Loucy (cell line): ENCODE results near the gene INTS12.

Experiments
- H2AFZ ChIP-seq: fragments of 200-600 bp; sonication (generic); 2 replicates; pipeline ENCODE4 v1.6.0; 2016; ENCODE audit warnings: antibody characterized with exemption, mild to moderate bottlenecking, low read length, moderate library complexity
- H3F3A ChIP-seq: fragments of 200-600 bp; 2 replicates; pipeline ENCODE4 v1.6.0; 2016; ENCODE audit warnings: antibody characterized with exemption, low read depth, mild to moderate bottlenecking
- H3K27me3 ChIP-seq: fragments of 200-600 bp; sonication (generic); 2 replicates; pipeline ENCODE4 v1.6.1; 2014; ENCODE audit warnings: low read length, mild to moderate bottlenecking; ENCODE audit not compliant: insufficient read depth, poor library complexity, severe bottlenecking
- H3K36me3 ChIP-seq: fragments of 200-600 bp; sonication (generic); 2 replicates; pipeline ENCODE4 v1.6.1; 2016; ENCODE audit warnings: low read length; ENCODE audit not compliant: insufficient read depth
- H3K4me1 ChIP-seq: fragments of 200-600 bp; sonication (generic); 2 replicates; pipeline ENCODE4 v1.5.1; 2014; ENCODE audit warnings: low read length, mild to moderate bottlenecking; ENCODE audit not compliant: insufficient read depth, poor library complexity, severe bottlenecking
- H3K4me2 ChIP-seq: fragments of 200-600 bp; sonication (generic); 2 replicates; pipeline ENCODE4 v1.6.0; 2014; ENCODE audit warnings: antibody characterized with exemption, low read length, low read depth, mild to moderate bottlenecking; ENCODE audit not compliant: poor library complexity, severe bottlenecking
- H3K4me3 ChIP-seq: fragments of 200-600 bp; sonication (generic); 2 replicates; pipeline ENCODE4 v1.5.1; 2014; ENCODE audit warnings: low read length, mild to moderate bottlenecking, mixed read lengths; ENCODE audit not compliant: poor library complexity, severe bottlenecking
- H3K79me2 ChIP-seq: fragments of 200-600 bp; sonication (generic); 2 replicates; pipeline ENCODE4 v1.6.1; 2014; ENCODE audit warnings: low read length; ENCODE audit not compliant: insufficient read depth
- H3K9ac ChIP-seq: fragments of 200-600 bp; sonication (generic); 2 replicates; pipeline ENCODE4 v1.6.0; 2014; ENCODE audit warnings: mild to moderate bottlenecking, low read depth, low read length, moderate library complexity; ENCODE audit not compliant: poor library complexity, severe bottlenecking
- H3K9me2 ChIP-seq: fragments of 200-600 bp; sonication (generic); replicated peaks from 2 replicates; pipeline ENCODE4 v1.6.1; 2016; ENCODE audit warnings: low read depth, low read length, mixed read lengths
- H3K9me3 ChIP-seq: fragments of 200-600 bp; sonication (generic); 2 replicates; pipeline ENCODE4 v1.6.1; 2014; ENCODE audit warnings: mild to moderate bottlenecking, antibody characterized with exemption, low read length, low read depth; ENCODE audit not compliant: insufficient read depth
- H4K20me1 ChIP-seq: fragments of 200-600 bp; sonication (generic); 2 replicates; pipeline ENCODE4 v1.6.0; 2014; ENCODE audit warnings: antibody characterized with exemption, low read length, mild to moderate bottlenecking; ENCODE audit not compliant: insufficient read depth, poor library complexity, severe bottlenecking
- EZH2phosphoT487 ChIP-seq: fragments of 200-600 bp; IDR thresholded peaks from 2 replicates; pipeline ENCODE4 v1.6.1; 2018; ENCODE audit warnings: antibody characterized with exemption, mild to moderate bottlenecking, moderate library complexity, borderline replicate concordance
- TF ChIP-seq, protein P1 (sequence below): fragments of 200-600 bp; sonication (generic); conservative IDR thresholded peaks from 2 replicates; pipeline ENCODE4 v1.5.1; 2014; ENCODE audit warnings: mild to moderate bottlenecking, antibody characterized with exemption, low read length

The INTS12 gene

GRCh38 chr4:105652286-105652888 is 56.1 kb downstream of the INTS12 start:
- H3K36me3 ChIP-seq, result no peaks in the 10 kb centered on the region
- no peaks in the 10 kb centered on the region for H3F3A ChIP-seq
- no peaks in the 10 kb centered on the region for H3K9me3 ChIP-seq
- H3K4me2 ChIP-seq, result no peak overlapping the region
- no peaks in the 10 kb centered on the region for H3K79me2 ChIP-seq
- H3K27me3 ChIP-seq, result no peaks in the 10 kb centered on the region
- H3K9ac ChIP-seq, result no peak overlapping the region
- H2AFZ ChIP-seq, result no peak overlapping the region
- no peaks in the 10 kb centered on the region for H3K9me2 ChIP-seq
- TF ChIP-seq EZH2phosphoT487, result no peak
- TF ChIP-seq, protein P1, sequence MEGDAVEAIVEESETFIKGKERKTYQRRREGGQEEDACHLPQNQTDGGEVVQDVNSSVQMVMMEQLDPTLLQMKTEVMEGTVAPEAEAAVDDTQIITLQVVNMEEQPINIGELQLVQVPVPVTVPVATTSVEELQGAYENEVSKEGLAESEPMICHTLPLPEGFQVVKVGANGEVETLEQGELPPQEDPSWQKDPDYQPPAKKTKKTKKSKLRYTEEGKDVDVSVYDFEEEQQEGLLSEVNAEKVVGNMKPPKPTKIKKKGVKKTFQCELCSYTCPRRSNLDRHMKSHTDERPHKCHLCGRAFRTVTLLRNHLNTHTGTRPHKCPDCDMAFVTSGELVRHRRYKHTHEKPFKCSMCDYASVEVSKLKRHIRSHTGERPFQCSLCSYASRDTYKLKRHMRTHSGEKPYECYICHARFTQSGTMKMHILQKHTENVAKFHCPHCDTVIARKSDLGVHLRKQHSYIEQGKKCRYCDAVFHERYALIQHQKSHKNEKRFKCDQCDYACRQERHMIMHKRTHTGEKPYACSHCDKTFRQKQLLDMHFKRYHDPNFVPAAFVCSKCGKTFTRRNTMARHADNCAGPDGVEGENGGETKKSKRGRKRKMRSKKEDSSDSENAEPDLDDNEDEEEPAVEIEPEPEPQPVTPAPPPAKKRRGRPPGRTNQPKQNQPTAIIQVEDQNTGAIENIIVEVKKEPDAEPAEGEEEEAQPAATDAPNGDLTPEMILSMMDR, result no peak
- H3K4me3 ChIP-seq, result no peak overlapping the region
- H4K20me1 ChIP-seq, result no peaks in the 10 kb centered on the region
- no peaks in the 10 kb centered on the region for H3K4me1 ChIP-seq

GRCh38 chr4:105651884-105652283 is 56.6 kb downstream of the INTS12 start:
- H3K4me1 ChIP-seq, result no peaks in the 10 kb centered on the region
- H3K36me3 ChIP-seq, result no peaks in the 10 kb centered on the region
- H3F3A ChIP-seq, result no peaks in the 10 kb centered on the region
- H3K27me3 ChIP-seq, result no peaks in the 10 kb centered on the region
- no peak overlapping the region for H3K9ac ChIP-seq
- no peak overlapping the region for H2AFZ ChIP-seq
- no peaks in the 10 kb centered on the region for H3K9me3 ChIP-seq
- no peak overlapping the region for H3K4me3 ChIP-seq
- no peaks in the 10 kb centered on the region for H3K79me2 ChIP-seq
- no peak for TF ChIP-seq EZH2phosphoT487
- TF ChIP-seq, protein P1, result no peak
- no peaks in the 10 kb centered on the region for H3K9me2 ChIP-seq
- no peaks in the 10 kb centered on the region for H4K20me1 ChIP-seq
- H3K4me2 ChIP-seq, result no peak overlapping the region

DNA sequence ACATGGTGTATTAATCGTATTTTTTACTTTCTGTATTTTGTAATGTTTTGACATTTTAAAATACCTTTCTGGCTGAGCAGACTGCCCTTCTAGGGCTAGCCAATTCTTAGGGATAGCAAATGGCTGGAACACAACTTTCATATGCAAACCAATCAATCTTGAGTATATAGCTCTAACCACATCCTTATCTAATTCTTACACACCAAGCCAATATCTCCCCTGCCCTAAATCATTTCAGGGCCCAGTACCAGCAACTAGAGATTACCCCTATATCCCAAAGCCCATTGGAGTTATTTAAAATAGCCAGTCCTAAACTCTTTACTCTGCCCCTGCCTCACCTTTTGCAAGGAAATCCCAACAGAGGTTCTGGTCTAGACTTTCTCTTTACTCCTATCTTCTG is 58.3 kb downstream of the INTS12 start:
- H3K4me3 ChIP-seq, result no peak overlapping the region
- no peaks in the 10 kb centered on the region for H3K27me3 ChIP-seq

More for the DNA sequence above, 58.3 kb downstream of the INTS12 start:
- no peaks in the 10 kb centered on the region for H3F3A ChIP-seq
- H3K9me2 ChIP-seq, result no peaks in the 10 kb centered on the region
- no peak overlapping the region for H2AFZ ChIP-seq
- H3K9me3 ChIP-seq, result no peaks in the 10 kb centered on the region
- H4K20me1 ChIP-seq, result no peaks in the 10 kb centered on the region
- H3K79me2 ChIP-seq, result no peaks in the 10 kb centered on the region
- no peaks in the 10 kb centered on the region for H3K36me3 ChIP-seq
- no peak overlapping the region for H3K9ac ChIP-seq
- TF ChIP-seq EZH2phosphoT487, result no peak
- TF ChIP-seq, protein P1, result no peak
- H3K4me1 ChIP-seq, result no peaks in the 10 kb centered on the region
- no peak overlapping the region for H3K4me2 ChIP-seq
